Stimulated activated CD8-positive, alpha-beta memory T cell treated with anti-CD3 and anti-CD28 coated beads, Interleukin-4, amount 100 ng/mL, for 4 hours (primary cell): ENCODE measurements around the gene HACD4.
"Not testable (repeated sequence)": the region's sequence is repeated elsewhere in the genome, so short reads cannot be mapped to it uniquely, and the experiment has no call there.

Experiments used
- DNase-seq, 2 donors: peaks; one replicate each; pipeline ENCODE4 v3.0.0-alpha.2; 2020; ENCODE audit warnings: low read depth in 2 of 2, low spot score in 1 of 2

HACD4 gene

GRCh38 chr9:20973246-20973947 lies 58.0 kb downstream of the HACD4 start:
- not testable (repeated sequence) for DNase-seq

- DNase-seq, result no peak
Observed at GRCh38 chr9:20972684-20973083, 58.8 kb downstream of the HACD4 start.

- no peak for DNase-seq
Observed at GRCh38 chr9:20962536-20963225, 68.8 kb downstream of the HACD4 start.

DNA sequence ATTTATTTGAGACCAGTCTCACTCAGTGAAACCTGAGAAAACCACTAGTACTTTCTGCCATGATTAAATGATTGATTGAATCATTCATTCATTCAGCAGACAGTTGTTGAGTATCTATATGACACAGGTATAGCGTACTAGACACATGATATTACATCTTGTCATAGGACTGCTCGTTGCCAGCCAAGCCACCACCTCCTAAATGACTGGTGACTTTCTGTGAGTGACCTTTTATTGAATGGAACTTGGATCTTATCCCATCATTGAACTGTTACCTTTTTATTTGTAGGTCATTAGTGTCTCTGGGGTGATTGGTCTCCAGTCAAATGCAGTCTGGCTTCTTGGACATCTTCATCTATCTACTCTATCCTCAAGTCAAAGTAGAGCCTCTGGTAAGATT lies 80.7 kb downstream of the HACD4 start:
- no peak for DNase-seq
